Osteoblast (primary cell): ENCODE data around the gene CAPG. TPM values are rescaled to one million over a fixed set of nuclear protein-coding genes. Genes with fewer than 3 reads are reported as not detected.
A peak's percentile ranks its signal among the peaks of the same experiment; 100 is the strongest.

ENCODE experiments used
- DNase-seq: peaks from one replicate; pipeline ENCODE4 v3.0.0; 2011; ENCODE audit warnings: low spot score, mixed read lengths; ENCODE audit not compliant: insufficient read length; ENCODE audit errors: missing footprints
- H2AFZ ChIP-seq: 2 replicates; pipeline ENCODE4 v1.6.0; 2011; ENCODE audit warnings: mild to moderate bottlenecking, low read length
- H3K27ac ChIP-seq: 2 replicates; pipeline ENCODE4 v1.5.1; 2011; ENCODE audit warnings: mild to moderate bottlenecking, low read depth, low read length, moderate library complexity
- H3K27me3 ChIP-seq: 2 replicates; pipeline ENCODE4 v1.6.0; 2012; ENCODE audit warnings: mild to moderate bottlenecking, control low read depth, inconsistent platforms, low read length, moderate library complexity; ENCODE audit not compliant: insufficient read depth
- H3K36me3 ChIP-seq: 2 replicates; pipeline ENCODE4 v1.5.1; 2011; ENCODE audit warnings: mild to moderate bottlenecking, low read length, control low read depth, moderate library complexity; ENCODE audit not compliant: insufficient read depth
- H3K4me1 ChIP-seq: 2 replicates; pipeline ENCODE4 v1.5.1; 2011; ENCODE audit warnings: mild to moderate bottlenecking, low read length, control low read depth, moderate library complexity; ENCODE audit not compliant: insufficient read depth
- H3K4me2 ChIP-seq: 2 replicates; pipeline ENCODE4 v1.6.0; 2011; ENCODE audit warnings: mild to moderate bottlenecking, low read length; ENCODE audit not compliant: insufficient read depth
- H3K4me3 ChIP-seq: fragments of 200-600 bp; sonication (generic); 3 replicates; pipeline ENCODE4 v1.5.1; 2012; ENCODE audit warnings: mild to moderate bottlenecking, low read length, inconsistent platforms; ENCODE audit not compliant: insufficient read depth
- H3K79me2 ChIP-seq: 2 replicates; pipeline ENCODE4 v1.6.0; 2012; ENCODE audit warnings: mild to moderate bottlenecking, low read length, control low read depth, inconsistent platforms; ENCODE audit not compliant: insufficient read depth
- H3K9me3 ChIP-seq: 2 replicates; pipeline ENCODE4 v1.5.1; 2011; ENCODE audit warnings: low read depth, low read length, control low read depth
- H4K20me1 ChIP-seq: 2 replicates; pipeline ENCODE4 v1.6.0; 2012; ENCODE audit warnings: mild to moderate bottlenecking, low read length, control low read depth; ENCODE audit not compliant: insufficient read depth
- CTCF ChIP-seq: IDR thresholded peaks from 2 replicates; pipeline ENCODE4 v1.5.1; 2011; ENCODE audit warnings: mild to moderate bottlenecking, low read depth, low read length, moderate library complexity; ENCODE audit errors: extremely low read depth
- total RNA-seq: library from RNA; depleted of rRNA; stranded (reverse); fragments of >200 nt; gene quantifications from 2 replicates; pipeline ENCODE4 v1.2.3, GENCODE V29; 2012

CAPG gene
- total RNA-seq, 1 donor, result 140 TPM

GRCh38 chr2:85446296-85447221 is 36.4 kb upstream of the CAPG start:
- Histone ChIP-seq H3K9me3 (no peaks in the 10 kb centered on the region), H3K4me1 (peaks cover 21% of the 10 kb centered on the region), H4K20me1 (no peaks in the 10 kb centered on the region), H3K4me2 (no peak overlapping the region), H2AFZ (peak overlapping the region; percentile 97), H3K27ac (peak overlapping the region; percentile 90), H3K4me3 (no peak overlapping the region), H3K27me3 (no peaks in the 10 kb centered on the region), H3K79me2 (no peaks in the 10 kb centered on the region), H3K36me3 (no peaks in the 10 kb centered on the region)
- TF ChIP-seq CTCF, result no peak
- no peak for DNase-seq

GRCh38 chr2:85445316-85446295 is 35.4 kb upstream of the CAPG start:
- no peak for TF ChIP-seq CTCF
- peak overlapping the region; percentile 97 for H2AFZ ChIP-seq
- H3K9me3 ChIP-seq, result no peaks in the 10 kb centered on the region
- no peaks in the 10 kb centered on the region for H3K27me3 ChIP-seq
- peak overlapping the region; percentile 90 for H3K27ac ChIP-seq
- DNase-seq, result no peak
- H4K20me1 ChIP-seq, result no peaks in the 10 kb centered on the region
- H3K4me2 ChIP-seq, result peak overlapping the region; percentile 26
- no peaks in the 10 kb centered on the region for H3K36me3 ChIP-seq
- H3K79me2 ChIP-seq, result no peaks in the 10 kb centered on the region
- peak overlapping the region; percentile 21 for H3K4me3 ChIP-seq
- peaks cover 21% of the 10 kb centered on the region for H3K4me1 ChIP-seq

GRCh38 chr2:85444629-85445172 is 34.5 kb upstream of the CAPG start:
- DNase-seq, result no peak
- H3K4me2 ChIP-seq, result no peak overlapping the region
- no peaks in the 10 kb centered on the region for H3K79me2 ChIP-seq
- H3K9me3 ChIP-seq, result no peaks in the 10 kb centered on the region
- no peak for TF ChIP-seq CTCF
- H3K4me3 ChIP-seq, result no peak overlapping the region
- peak overlapping the region; percentile 44 for H2AFZ ChIP-seq
- H3K27ac ChIP-seq, result peak overlapping the region; percentile 90
- H4K20me1 ChIP-seq, result no peaks in the 10 kb centered on the region
- H3K4me1 ChIP-seq, result peaks cover 21% of the 10 kb centered on the region
- H3K36me3 ChIP-seq, result no peaks in the 10 kb centered on the region
- H3K27me3 ChIP-seq, result no peaks in the 10 kb centered on the region
